SK-N-SH (cell line): ENCODE measurements around the gene ZNF385C.

Experiments used
- CHD2 ChIP-seq: fragments of 150-350 bp; IDR thresholded peaks from 2 replicates; pipeline ENCODE4 v1.6.1; 2018; ENCODE audit warnings: low read length; ENCODE audit not compliant: partially characterized antibody
- CTCF ChIP-seq: fragments of 200-600 bp; sonication (generic); IDR thresholded peaks from 2 replicates; pipeline ENCODE4 v1.6.1; 2017; ENCODE audit warnings: antibody characterized with exemption, mild to moderate bottlenecking, moderate library complexity
- GABPA ChIP-seq: IDR thresholded peaks from 2 replicates; pipeline ENCODE4 v1.4.0; 2012; ENCODE audit warnings: low read depth, mild to moderate bottlenecking
- POLR2AphosphoS5 ChIP-seq: IDR thresholded peaks from 2 replicates; pipeline ENCODE4 v1.6.1; 2012; ENCODE audit warnings: low read depth, low read length
- REST ChIP-seq: IDR thresholded peaks from 2 replicates; pipeline ENCODE4 v1.6.1; 2012; ENCODE audit warnings: mild to moderate bottlenecking, low read depth, low read length, moderate library complexity
- SMC3 ChIP-seq: IDR thresholded peaks from 2 replicates; pipeline ENCODE4 v1.6.1; 2012; ENCODE audit warnings: low read depth, low read length, improper control_type of control experiment
- TAF1 ChIP-seq: IDR thresholded peaks from 2 replicates; pipeline ENCODE4 v1.6.1; 2012; ENCODE audit warnings: low read depth, mild to moderate bottlenecking, low read length, moderate library complexity, borderline replicate concordance
- USF2 ChIP-seq: fragments of 150-350 bp; IDR thresholded peaks from 2 replicates; pipeline ENCODE4 v1.6.1; 2017; ENCODE audit warnings: antibody characterized with exemption, low read length, low read depth, borderline replicate concordance
- YY1 ChIP-seq: IDR thresholded peaks from 2 replicates; pipeline ENCODE4 v1.4.0; 2012; ENCODE audit warnings: low read depth, mild to moderate bottlenecking
- ZBTB33 ChIP-seq: IDR thresholded peaks from 2 replicates; pipeline ENCODE4 v1.4.0; 2012; ENCODE audit warnings: low read depth, borderline replicate concordance

GRCh38 chr17:42023524-42024349 is 74.5 kb downstream of the ZNF385C start:
- TF ChIP-seq USF2 = no peak
- TF ChIP-seq POLR2AphosphoS5 = no peak
- TF ChIP-seq CTCF = no peak
- TF ChIP-seq YY1 = no peak
- TF ChIP-seq CHD2 = no peak
- TF ChIP-seq SMC3 = no peak
- no peak for TF ChIP-seq ZBTB33
- no peak for TF ChIP-seq REST
- no peak for TF ChIP-seq TAF1
- TF ChIP-seq GABPA = no peak
